Measurements from ENCODE around the gene ANKRD31. TPM values are rescaled to one million over a fixed set of nuclear protein-coding genes. Genes with fewer than 3 reads are reported as not detected.

Gene ANKRD31
- total and polyA plus RNA-seq, 12 donors: under 0.01 to 0.18 (median 0.11) TPM; not detected in 3

DNA sequence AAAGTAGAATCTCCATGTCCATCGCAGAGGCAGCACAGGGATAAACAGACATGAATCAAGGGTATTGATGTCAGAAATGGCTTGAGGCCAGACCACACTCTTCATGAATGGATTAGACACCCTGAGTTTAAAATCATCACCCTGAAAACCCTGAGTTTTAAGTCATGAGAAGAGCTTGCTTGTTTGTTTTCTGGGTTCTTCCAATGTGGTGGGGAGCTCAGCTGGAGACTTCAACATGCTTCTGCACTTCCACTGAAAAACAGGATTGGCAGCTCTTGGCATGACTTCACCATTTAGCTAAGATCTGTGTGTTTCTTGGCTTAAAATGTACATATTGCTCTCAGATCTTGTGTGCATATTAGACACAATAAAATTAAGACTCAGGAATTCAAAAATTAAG, 194.2 kb downstream of the ANKRD31 start:
- no peaks in the 10 kb centered on the region for H3K27me3 ChIP-seq
- TF ChIP-seq, protein P1, sequence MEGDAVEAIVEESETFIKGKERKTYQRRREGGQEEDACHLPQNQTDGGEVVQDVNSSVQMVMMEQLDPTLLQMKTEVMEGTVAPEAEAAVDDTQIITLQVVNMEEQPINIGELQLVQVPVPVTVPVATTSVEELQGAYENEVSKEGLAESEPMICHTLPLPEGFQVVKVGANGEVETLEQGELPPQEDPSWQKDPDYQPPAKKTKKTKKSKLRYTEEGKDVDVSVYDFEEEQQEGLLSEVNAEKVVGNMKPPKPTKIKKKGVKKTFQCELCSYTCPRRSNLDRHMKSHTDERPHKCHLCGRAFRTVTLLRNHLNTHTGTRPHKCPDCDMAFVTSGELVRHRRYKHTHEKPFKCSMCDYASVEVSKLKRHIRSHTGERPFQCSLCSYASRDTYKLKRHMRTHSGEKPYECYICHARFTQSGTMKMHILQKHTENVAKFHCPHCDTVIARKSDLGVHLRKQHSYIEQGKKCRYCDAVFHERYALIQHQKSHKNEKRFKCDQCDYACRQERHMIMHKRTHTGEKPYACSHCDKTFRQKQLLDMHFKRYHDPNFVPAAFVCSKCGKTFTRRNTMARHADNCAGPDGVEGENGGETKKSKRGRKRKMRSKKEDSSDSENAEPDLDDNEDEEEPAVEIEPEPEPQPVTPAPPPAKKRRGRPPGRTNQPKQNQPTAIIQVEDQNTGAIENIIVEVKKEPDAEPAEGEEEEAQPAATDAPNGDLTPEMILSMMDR (IDR thresholded peaks at IDR 0.05): no peak
- no peak overlapping the region for H3K4me3 ChIP-seq
- peaks cover 0 to 28% (median 0%) of the 10 kb centered on the region in 9 donors for H3K36me3 ChIP-seq
- no peaks in the 10 kb centered on the region for H3K9me3 ChIP-seq
- no peak overlapping the region for H3K27ac ChIP-seq
- intact Hi-C loops (cut with DNase I): loop anchor here in 3 of 10 donors (10.0 kb wide), 3 partner anchors 222 to 378 kb away; partner anchors contain the start of gene HMGCR (in 1 of the 3)
- WGBS, 2 donors: 87 to 90% methylated on average over 1 of the region's 1 CpG
- ATAC-seq: no peak
- H3K4me1 ChIP-seq: no peaks in the 10 kb centered on the region
- DNase-seq: no peak

DNA sequence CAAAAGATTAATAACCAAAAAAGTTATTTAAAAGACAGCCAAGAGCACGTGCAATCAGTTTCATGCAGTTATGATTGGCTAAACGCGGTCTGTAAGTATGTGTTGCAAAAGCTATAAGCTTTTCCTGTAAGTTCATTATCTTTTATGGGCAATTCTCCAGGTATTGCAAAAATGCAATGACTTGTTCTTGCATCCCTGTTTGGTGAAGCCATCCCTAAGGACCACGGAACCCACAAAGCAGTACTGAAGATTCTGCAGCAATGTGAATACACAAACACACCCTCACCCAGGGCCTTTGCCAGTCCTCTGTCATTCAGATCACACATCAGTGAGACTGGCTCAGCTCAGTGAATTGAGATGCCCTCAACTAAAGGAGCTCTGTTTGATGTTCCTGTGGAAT, 195.7 kb downstream of the ANKRD31 start:
- no peaks in the 10 kb centered on the region for H3K4me1 ChIP-seq
- no peak overlapping the region for H3K27ac ChIP-seq
- 68 to 69% methylated on average over 4 of the region's 4 CpGs for WGBS, 2 donors
- no peaks in the 10 kb centered on the region for H3K27me3 ChIP-seq
- intact Hi-C loops (cut with DNase I): loop anchor here in 3 of 10 donors (10.0 kb wide), 3 partner anchors 224 to 376 kb away; partner anchors contain the start of gene HMGCR (in 1 of the 3)
- DNase-seq (no peak), ATAC-seq (no peak)
- no peak overlapping the region for H3K4me3 ChIP-seq
- H3K9me3 ChIP-seq: no peaks in the 10 kb centered on the region
- TF ChIP-seq, protein P1 (IDR thresholded peaks at IDR 0.05): no peak
- H3K36me3 ChIP-seq: peaks cover 0 to 18% (median 0%) of the 10 kb centered on the region in 9 donors

DNA sequence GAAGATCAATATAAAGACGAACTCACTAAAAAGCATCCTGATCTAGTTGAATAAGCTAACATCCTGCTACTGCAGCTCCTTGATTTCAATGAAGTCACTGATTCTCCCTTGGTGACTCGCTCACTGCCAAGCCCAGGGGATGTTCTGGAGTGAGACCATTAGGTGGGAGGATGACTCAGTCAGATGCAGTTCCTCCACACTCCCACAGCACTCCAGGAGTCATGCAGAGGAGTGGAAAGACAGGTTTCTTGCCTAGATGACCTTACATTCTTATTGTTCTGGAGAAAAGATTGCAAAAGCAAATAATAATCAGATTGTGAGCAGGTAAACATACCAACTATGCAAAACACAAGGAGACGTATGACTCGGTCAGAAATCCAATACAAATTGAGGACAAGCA, 199.6 kb downstream of the ANKRD31 start:
- H3K4me3 ChIP-seq: no peak overlapping the region
- WGBS, 2 donors: 84 to 85% methylated on average over 4 of the region's 4 CpGs
- no peak overlapping the region for H3K27ac ChIP-seq
- H3K27me3 ChIP-seq: no peaks in the 10 kb centered on the region
- TF ChIP-seq, protein P1 (IDR thresholded peaks at IDR 0.05): no peak
- H3K4me1 ChIP-seq: no peaks in the 10 kb centered on the region
- ATAC-seq (no peak), DNase-seq (no peak)
- no peaks in the 10 kb centered on the region for H3K36me3 ChIP-seq
- intact Hi-C loops (cut with DNase I): no loop called here
- H3K9me3 ChIP-seq: no peaks in the 10 kb centered on the region

DNA sequence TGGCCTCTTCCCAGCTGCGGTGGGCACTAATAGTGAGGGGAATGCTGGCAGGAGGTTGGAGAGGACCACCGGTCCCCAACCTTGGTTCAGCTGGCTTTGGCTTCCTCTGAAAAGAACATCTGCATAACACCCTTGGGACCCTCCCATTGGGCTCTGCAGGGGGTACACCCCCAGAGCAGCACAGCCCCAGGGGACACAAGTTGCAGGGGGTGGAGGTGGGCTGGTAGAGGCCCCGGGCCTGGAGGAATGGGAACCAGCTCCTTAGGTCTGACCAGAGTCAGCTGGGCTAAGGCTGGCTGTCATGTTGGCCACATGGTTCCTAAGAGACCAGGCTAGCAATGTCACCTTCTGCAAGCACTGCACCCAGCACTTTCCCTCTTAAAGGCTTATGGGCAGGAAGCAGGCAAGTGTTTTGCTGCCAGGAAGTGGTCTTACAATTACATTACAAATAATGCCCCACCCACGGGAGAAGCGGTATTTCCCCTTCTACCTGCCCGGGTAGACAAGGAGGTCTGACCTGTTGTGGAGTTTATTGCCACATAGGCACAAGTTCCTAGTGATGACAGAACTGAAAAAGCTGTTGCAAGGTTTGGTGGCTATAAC, 202.4 kb downstream of the ANKRD31 start:
- Histone ChIP-seq H3K27me3 (no peaks in the 10 kb centered on the region), H3K9me3 (no peaks in the 10 kb centered on the region), H3K4me3 (no peak overlapping the region), H3K36me3 (no peaks in the 10 kb centered on the region), H3K4me1 (no peaks in the 10 kb centered on the region), H3K27ac (no peak overlapping the region)
- DNase-seq (no peak), ATAC-seq (no peak)
- TF ChIP-seq, protein P1 (IDR thresholded peaks at IDR 0.05): no peak
- 73 to 78% methylated on average over 6 of the region's 6 CpGs for WGBS, 2 donors
- intact Hi-C loops (cut with DNase I): no loop called here

All from heart right ventricle (tissue), 16 donors.